Upper lobe of right lung (tissue), 1 donor: ENCODE results near the gene DGKI. TPM values are rescaled to one million over a fixed set of nuclear protein-coding genes. Genes with fewer than 3 reads are reported as not detected.

ENCODE experiments used
- ATAC-seq: fragments of 200-7000 bp; cut with Tn5 transposase; one replicate; pipeline ENCODE4 v1.9.1; 2020; ENCODE audit warnings: mild to moderate bottlenecking, moderate library complexity
- DNase-seq: peaks from one replicate; pipeline ENCODE4 v3.0.0-alpha.2; 2020
- H3K27ac ChIP-seq: fragments of 200-600 bp; one replicate; pipeline ENCODE4 v1.8.0; 2022
- H3K27me3 ChIP-seq: fragments of 200-600 bp; one replicate; pipeline ENCODE4 v1.8.0; 2022; ENCODE audit warnings: mild to moderate bottlenecking
- H3K36me3 ChIP-seq: fragments of 200-600 bp; one replicate; pipeline ENCODE4 v1.8.0; 2022
- H3K4me1 ChIP-seq: fragments of 200-600 bp; one replicate; pipeline ENCODE4 v1.8.0; 2022
- H3K4me3 ChIP-seq: fragments of 200-600 bp; one replicate; pipeline ENCODE4 v1.8.0; 2022; ENCODE audit warnings: mild to moderate bottlenecking
- H3K9me3 ChIP-seq: fragments of 200-600 bp; one replicate; pipeline ENCODE4 v1.8.0; 2022
- intact Hi-C: fragments of 100-400 bp; cut with DNase I; formaldehyde crosslinking; loops from one replicate; pipeline ENCODE4 v1.11.0; 2022
- total RNA-seq: library from RNA; stranded (reverse); fragmentation: NEBNext Ultra II Directional; extraction: Animal tissue kit (Norgen Biotek cat#: 25700); gene quantifications from one replicate; pipeline ENCODE4 v1.2.1, GENCODE V29; 2021
- TF ChIP-seq, protein P1 (sequence below): fragments of 200-600 bp; IDR thresholded peaks from one replicate; pipeline ENCODE4 v1.8.0; 2022; ENCODE audit warnings: antibody characterized with exemption
- donor health status: DM: no; HTN: yes; CAD: no; lungs with severe emphysema.

DGKI gene
- total RNA-seq, 1 donor from 2014 or later, result 0.67 TPM

- Histone ChIP-seq H3K36me3 (no peaks in the 10 kb centered on the region), H3K27me3 (no peaks in the 10 kb centered on the region), H3K4me3 (no peak overlapping the region), H3K9me3 (no peaks in the 10 kb centered on the region), H3K4me1 (no peaks in the 10 kb centered on the region), H3K27ac (no peak overlapping the region)
- ATAC-seq (no peak), DNase-seq (no peak)
- TF ChIP-seq, protein P1, sequence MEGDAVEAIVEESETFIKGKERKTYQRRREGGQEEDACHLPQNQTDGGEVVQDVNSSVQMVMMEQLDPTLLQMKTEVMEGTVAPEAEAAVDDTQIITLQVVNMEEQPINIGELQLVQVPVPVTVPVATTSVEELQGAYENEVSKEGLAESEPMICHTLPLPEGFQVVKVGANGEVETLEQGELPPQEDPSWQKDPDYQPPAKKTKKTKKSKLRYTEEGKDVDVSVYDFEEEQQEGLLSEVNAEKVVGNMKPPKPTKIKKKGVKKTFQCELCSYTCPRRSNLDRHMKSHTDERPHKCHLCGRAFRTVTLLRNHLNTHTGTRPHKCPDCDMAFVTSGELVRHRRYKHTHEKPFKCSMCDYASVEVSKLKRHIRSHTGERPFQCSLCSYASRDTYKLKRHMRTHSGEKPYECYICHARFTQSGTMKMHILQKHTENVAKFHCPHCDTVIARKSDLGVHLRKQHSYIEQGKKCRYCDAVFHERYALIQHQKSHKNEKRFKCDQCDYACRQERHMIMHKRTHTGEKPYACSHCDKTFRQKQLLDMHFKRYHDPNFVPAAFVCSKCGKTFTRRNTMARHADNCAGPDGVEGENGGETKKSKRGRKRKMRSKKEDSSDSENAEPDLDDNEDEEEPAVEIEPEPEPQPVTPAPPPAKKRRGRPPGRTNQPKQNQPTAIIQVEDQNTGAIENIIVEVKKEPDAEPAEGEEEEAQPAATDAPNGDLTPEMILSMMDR, result no peak
- intact Hi-C loops, result no loop called here
These were observed 301.6 kb downstream of the DGKI start for GRCh38 chr7:137545059-137545716.

DNA sequence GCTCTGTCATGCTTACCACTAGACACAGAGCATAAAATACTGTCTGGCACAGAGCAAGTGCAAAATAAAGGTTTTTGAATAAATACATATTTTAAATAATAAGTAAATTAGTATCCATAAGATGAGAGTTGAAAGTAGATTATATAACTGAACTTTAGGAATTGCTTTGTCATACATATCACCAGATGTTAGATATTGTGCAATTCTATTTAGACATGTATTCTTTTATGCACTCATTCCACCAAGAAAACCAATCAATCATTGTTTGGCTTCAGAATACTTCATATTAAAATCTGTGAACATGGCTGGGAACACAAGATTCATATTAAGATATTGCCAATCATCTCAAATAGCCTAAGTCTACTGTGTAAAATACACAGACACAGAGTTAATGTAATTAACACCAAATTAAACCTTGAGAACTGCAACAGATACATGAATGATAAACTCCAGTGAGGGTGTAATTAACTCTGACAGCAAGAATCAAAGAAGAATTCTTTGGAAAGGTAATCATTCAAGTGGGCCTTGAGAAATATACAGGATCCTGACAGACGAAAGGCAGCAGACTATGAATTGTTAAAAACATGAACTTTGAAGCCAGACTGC lies 302.2 kb downstream of the DGKI start:
- Histone ChIP-seq H3K27ac (no peak overlapping the region), H3K4me3 (no peak overlapping the region), H3K27me3 (no peaks in the 10 kb centered on the region), H3K4me1 (no peaks in the 10 kb centered on the region), H3K9me3 (no peaks in the 10 kb centered on the region), H3K36me3 (no peaks in the 10 kb centered on the region)
- intact Hi-C loops, result no loop called here
- TF ChIP-seq, protein P1, result no peak
- no peak for DNase-seq
- no peak for ATAC-seq

- no peak overlapping the region for H3K4me3 ChIP-seq
- no peaks in the 10 kb centered on the region for H3K4me1 ChIP-seq
- H3K27ac ChIP-seq, result no peak overlapping the region
- H3K27me3 ChIP-seq, result no peaks in the 10 kb centered on the region
- DNase-seq, result no peak
- no peak for ATAC-seq
- TF ChIP-seq, protein P1, result no peak
- intact Hi-C loops, result no loop called here
- H3K36me3 ChIP-seq, result no peaks in the 10 kb centered on the region
- H3K9me3 ChIP-seq, result no peaks in the 10 kb centered on the region
These were observed 307.6 kb downstream of the DGKI start for GRCh38 chr7:137539111-137539715.

GRCh38 chr7:137538361-137538762 lies 308.4 kb downstream of the DGKI start:
- DNase-seq (no peak), ATAC-seq (no peak)
- Histone ChIP-seq H3K4me3 (no peak overlapping the region), H3K9me3 (no peaks in the 10 kb centered on the region), H3K36me3 (no peaks in the 10 kb centered on the region), H3K4me1 (no peaks in the 10 kb centered on the region), H3K27me3 (no peaks in the 10 kb centered on the region), H3K27ac (no peak overlapping the region)
- TF ChIP-seq, protein P1, result no peak
- intact Hi-C loops, result no loop called here

GRCh38 chr7:137535579-137535978 lies 311.2 kb downstream of the DGKI start:
- DNase-seq (no peak), ATAC-seq (no peak)
- Histone ChIP-seq H3K4me3 (no peak overlapping the region), H3K36me3 (no peaks in the 10 kb centered on the region), H3K27me3 (no peaks in the 10 kb centered on the region), H3K9me3 (no peaks in the 10 kb centered on the region), H3K27ac (no peak overlapping the region), H3K4me1 (no peaks in the 10 kb centered on the region)
- intact Hi-C loops, result no loop called here
- TF ChIP-seq, protein P1, result no peak
